Measurements from ENCODE around the gene ACSF3. TPM values are rescaled to one million over a fixed set of nuclear protein-coding genes. Genes with fewer than 3 reads are reported as not detected.

ACSF3 gene
- total RNA-seq, 3 donors from 2014 or later (not counting 1 experiment from before 2014, with no cell fraction given), result 45.0 to 71.4 (median 51.6) TPM

DNA sequence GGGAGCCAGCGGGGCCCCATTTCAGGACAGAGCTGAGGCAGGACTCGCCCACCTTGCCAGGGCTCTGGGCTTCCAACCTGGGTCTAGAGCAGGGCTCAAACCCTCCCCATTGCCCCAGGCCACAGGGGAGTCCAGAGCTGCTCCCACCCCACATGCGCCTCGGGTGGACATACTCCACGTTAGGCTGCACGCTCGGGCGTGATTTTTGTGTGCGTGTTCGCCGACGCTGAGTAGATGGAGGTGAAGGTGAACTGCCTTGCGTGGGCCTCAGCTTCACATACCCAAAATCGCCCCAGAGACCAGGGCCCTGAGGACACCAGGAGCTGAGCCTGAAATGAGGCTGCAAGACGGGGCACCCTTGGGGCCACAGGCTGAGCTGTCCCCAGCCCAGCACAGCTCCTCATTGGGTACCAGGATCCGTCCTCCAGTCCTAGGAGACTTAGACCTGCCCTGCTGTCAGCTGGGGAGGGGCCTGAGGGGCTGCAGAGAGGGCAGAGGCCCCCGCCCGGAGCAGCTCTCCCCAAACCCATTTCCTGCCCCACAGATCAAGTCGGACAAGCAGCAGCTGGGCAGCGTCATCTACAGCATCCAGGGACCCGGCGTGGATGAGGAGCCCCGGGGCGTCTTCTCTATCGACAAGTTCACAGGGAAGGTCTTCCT, 86.1 kb downstream of the ACSF3 start:
- H3K36me3 Mint-ChIP-seq, result no peaks in the 10 kb centered on the region
- Histone ChIP-seq H3K4me3 (ENCODE audit: low read length) (no peak overlapping the region), H3K9me3 (ENCODE audit: control insufficient read depth, insufficient read depth, low read length) (no peaks in the 10 kb centered on the region), H3K27me3 (ENCODE audit: control insufficient read depth, insufficient read depth, low read length) (no peaks in the 10 kb centered on the region), H3K4me1 (ENCODE audit: control insufficient read depth, insufficient read depth, low read length) (peaks cover 7% of the 10 kb centered on the region), H3K36me3 (ENCODE audit: control insufficient read depth, insufficient read depth, low read length) (no peaks in the 10 kb centered on the region), H3K27ac (ENCODE audit: low read length) (no peak overlapping the region)
- 91% methylated on average over 25 of the region's 25 CpGs for WGBS (ENCODE audit: insufficient coverage)
- no peaks in the 10 kb centered on the region for H3K9me3 Mint-ChIP-seq
- ATAC-seq (no peak), DNase-seq (no peak)
- TF ChIP-seq, protein P1, sequence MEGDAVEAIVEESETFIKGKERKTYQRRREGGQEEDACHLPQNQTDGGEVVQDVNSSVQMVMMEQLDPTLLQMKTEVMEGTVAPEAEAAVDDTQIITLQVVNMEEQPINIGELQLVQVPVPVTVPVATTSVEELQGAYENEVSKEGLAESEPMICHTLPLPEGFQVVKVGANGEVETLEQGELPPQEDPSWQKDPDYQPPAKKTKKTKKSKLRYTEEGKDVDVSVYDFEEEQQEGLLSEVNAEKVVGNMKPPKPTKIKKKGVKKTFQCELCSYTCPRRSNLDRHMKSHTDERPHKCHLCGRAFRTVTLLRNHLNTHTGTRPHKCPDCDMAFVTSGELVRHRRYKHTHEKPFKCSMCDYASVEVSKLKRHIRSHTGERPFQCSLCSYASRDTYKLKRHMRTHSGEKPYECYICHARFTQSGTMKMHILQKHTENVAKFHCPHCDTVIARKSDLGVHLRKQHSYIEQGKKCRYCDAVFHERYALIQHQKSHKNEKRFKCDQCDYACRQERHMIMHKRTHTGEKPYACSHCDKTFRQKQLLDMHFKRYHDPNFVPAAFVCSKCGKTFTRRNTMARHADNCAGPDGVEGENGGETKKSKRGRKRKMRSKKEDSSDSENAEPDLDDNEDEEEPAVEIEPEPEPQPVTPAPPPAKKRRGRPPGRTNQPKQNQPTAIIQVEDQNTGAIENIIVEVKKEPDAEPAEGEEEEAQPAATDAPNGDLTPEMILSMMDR (IDR thresholded peaks at IDR 0.05), result no peak
- no peaks in the 10 kb centered on the region for H3K27me3 Mint-ChIP-seq (ENCODE audit: low read depth in 2 of 2)
- H3K4me1 Mint-ChIP-seq, result no peaks in the 10 kb centered on the region
- H3K4me3 Mint-ChIP-seq, result no peak overlapping the region
- no peak overlapping the region for H3K27ac Mint-ChIP-seq
- intact Hi-C loops (cut with micrococcal nuclease), result no loop called here

DNA sequence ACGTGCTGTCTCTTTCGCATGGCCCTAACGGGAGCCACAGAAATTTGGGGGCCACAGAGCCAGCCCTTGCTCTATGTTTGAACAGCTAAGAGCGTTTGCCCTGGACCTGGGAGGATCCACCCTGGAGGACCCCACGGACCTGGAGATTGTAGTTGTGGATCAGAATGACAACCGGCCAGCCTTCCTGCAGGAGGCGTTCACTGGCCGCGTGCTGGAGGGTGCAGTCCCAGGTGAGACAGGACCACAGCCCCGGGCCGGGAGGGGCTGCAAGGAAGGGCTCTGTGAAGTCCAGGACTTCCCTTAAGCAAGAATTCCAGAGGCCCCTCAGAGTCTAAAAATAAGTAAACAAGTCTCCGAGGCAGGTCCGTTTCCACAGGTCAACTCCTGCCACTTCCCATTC, 89.8 kb downstream of the ACSF3 start:
- H3K4me3 ChIP-seq (ENCODE audit: low read length), result no peak overlapping the region
- no peak overlapping the region for H3K27ac ChIP-seq (ENCODE audit: low read length)
- no peaks in the 10 kb centered on the region for H3K27me3 ChIP-seq (ENCODE audit: control insufficient read depth, insufficient read depth, low read length)
- H3K9me3 Mint-ChIP-seq, result no peaks in the 10 kb centered on the region
- H3K27me3 Mint-ChIP-seq (ENCODE audit: low read depth in 2 of 2), result no peaks in the 10 kb centered on the region
- no peak for DNase-seq
- H3K9me3 ChIP-seq (ENCODE audit: control insufficient read depth, insufficient read depth, low read length), result no peaks in the 10 kb centered on the region
- no peak overlapping the region for H3K27ac Mint-ChIP-seq
- no peaks in the 10 kb centered on the region for H3K4me1 ChIP-seq (ENCODE audit: control insufficient read depth, insufficient read depth, low read length)
- WGBS (ENCODE audit: insufficient coverage), result 79% methylated on average over 13 of the region's 13 CpGs
- no peak for ATAC-seq
- H3K36me3 ChIP-seq (ENCODE audit: control insufficient read depth, insufficient read depth, low read length), result no peaks in the 10 kb centered on the region
- intact Hi-C loops (cut with micrococcal nuclease), result no loop called here
- H3K4me1 Mint-ChIP-seq, result peaks cover 0 to 5% of the 10 kb centered on the region in 2 donors
- TF ChIP-seq, protein P1 (IDR thresholded peaks at IDR 0.05), result no peak
- no peak overlapping the region for H3K4me3 Mint-ChIP-seq
- no peaks in the 10 kb centered on the region for H3K36me3 Mint-ChIP-seq

DNA sequence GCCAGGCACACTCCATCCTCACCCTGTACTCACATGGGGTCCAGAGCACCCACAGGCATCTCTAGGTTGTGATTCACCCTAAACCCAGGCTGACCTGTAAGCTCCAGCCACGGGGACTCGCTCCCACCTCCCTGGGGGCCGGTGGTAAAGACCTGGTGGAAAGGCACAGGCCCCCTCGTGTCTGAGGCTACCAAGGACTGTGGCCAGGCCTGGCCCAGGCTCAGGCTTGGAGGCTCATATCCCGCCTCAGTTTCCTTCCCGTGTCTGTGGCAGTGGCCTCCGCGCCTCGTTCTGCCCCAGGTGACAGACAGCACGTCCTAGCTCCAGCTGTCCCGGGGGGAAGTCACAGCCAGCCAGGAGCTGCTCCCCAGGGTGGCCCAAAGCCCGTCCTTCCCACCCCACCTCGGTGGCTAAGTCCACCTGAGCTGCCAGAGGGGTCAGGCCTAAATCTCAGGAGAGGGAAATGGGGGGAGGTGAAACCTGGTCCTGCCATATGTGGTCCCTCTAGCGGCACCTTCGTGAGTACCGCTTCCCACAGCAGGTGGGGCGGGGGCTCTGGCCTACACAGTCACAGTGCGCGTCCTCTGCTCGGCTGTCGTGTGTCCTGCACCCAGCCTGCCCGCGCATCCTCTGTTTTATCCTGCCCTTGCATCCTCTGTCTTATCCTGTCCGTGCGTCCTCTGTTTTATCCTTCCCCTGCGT, 90.5 kb downstream of the ACSF3 start:
- Histone ChIP-seq H3K27ac (ENCODE audit: low read length) (no peak overlapping the region), H3K9me3 (ENCODE audit: control insufficient read depth, insufficient read depth, low read length) (no peaks in the 10 kb centered on the region), H3K4me3 (ENCODE audit: low read length) (no peak overlapping the region), H3K36me3 (ENCODE audit: control insufficient read depth, insufficient read depth, low read length) (no peaks in the 10 kb centered on the region), H3K4me1 (ENCODE audit: control insufficient read depth, insufficient read depth, low read length) (no peaks in the 10 kb centered on the region), H3K27me3 (ENCODE audit: control insufficient read depth, insufficient read depth, low read length) (no peaks in the 10 kb centered on the region)
- WGBS (ENCODE audit: insufficient coverage), result 89% methylated on average over 26 of the region's 26 CpGs
- Mint-ChIP-seq H3K9me3 (no peaks in the 10 kb centered on the region), H3K36me3 (no peaks in the 10 kb centered on the region), H3K4me3 (no peak overlapping the region), H3K27ac (no peak overlapping the region), H3K4me1 (peaks cover 0 to 8% of the 10 kb centered on the region in 2 donors), H3K27me3 (ENCODE audit: low read depth in 2 of 2) (no peaks in the 10 kb centered on the region)
- ATAC-seq (no peak), DNase-seq (no peak)
- TF ChIP-seq, protein P1 (IDR thresholded peaks at IDR 0.05), result no peak
- intact Hi-C loops (cut with micrococcal nuclease), result no loop called here

DNA sequence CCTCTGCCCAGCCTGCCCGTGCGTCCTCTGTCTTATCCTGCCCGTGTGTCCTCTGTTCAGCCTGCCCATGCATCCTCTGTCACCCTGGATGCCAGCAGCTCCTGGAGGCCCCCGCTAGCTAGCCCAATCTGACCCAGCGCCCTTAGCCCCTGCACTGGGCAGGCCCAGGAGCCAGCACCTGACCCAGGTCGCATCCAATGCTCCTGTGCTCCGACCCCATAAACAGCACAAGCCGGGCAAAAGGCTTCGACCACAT, 91.0 kb downstream of the ACSF3 start:
- no peak overlapping the region for H3K4me3 Mint-ChIP-seq
- no peaks in the 10 kb centered on the region for H3K36me3 Mint-ChIP-seq
- 82% methylated on average over 9 of the region's 9 CpGs for WGBS (ENCODE audit: insufficient coverage)
- peaks cover 0 to 11% of the 10 kb centered on the region in 2 donors for H3K4me1 Mint-ChIP-seq
- no peak overlapping the region for H3K27ac Mint-ChIP-seq
- no peak for ATAC-seq
- no peaks in the 10 kb centered on the region for H3K36me3 ChIP-seq (ENCODE audit: control insufficient read depth, insufficient read depth, low read length)
- no peaks in the 10 kb centered on the region for H3K9me3 Mint-ChIP-seq
- H3K27ac ChIP-seq (ENCODE audit: low read length), result no peak overlapping the region
- no peaks in the 10 kb centered on the region for H3K27me3 ChIP-seq (ENCODE audit: control insufficient read depth, insufficient read depth, low read length)
- no peak overlapping the region for H3K4me3 ChIP-seq (ENCODE audit: low read length)
- H3K4me1 ChIP-seq (ENCODE audit: control insufficient read depth, insufficient read depth, low read length), result no peaks in the 10 kb centered on the region
- H3K9me3 ChIP-seq (ENCODE audit: control insufficient read depth, insufficient read depth, low read length), result no peaks in the 10 kb centered on the region
- no peaks in the 10 kb centered on the region for H3K27me3 Mint-ChIP-seq (ENCODE audit: low read depth in 2 of 2)
- intact Hi-C loops (cut with micrococcal nuclease), result no loop called here
- TF ChIP-seq, protein P1 (IDR thresholded peaks at IDR 0.05), result no peak
- DNase-seq, result no peak

All from natural killer cell (primary cell).